Activated T-helper 9 cell treated with anti-CD3 and anti-CD28 coated beads, Interleukin-2, amount 50 U/mL, for 16 hours (primary cell): ENCODE measurements around the gene PTPRD.

Source experiments
- DNase-seq: peaks from one replicate; pipeline ENCODE4 v3.0.0-alpha.2; 2020; ENCODE audit warnings: low read depth

PTPRD gene

DNA sequence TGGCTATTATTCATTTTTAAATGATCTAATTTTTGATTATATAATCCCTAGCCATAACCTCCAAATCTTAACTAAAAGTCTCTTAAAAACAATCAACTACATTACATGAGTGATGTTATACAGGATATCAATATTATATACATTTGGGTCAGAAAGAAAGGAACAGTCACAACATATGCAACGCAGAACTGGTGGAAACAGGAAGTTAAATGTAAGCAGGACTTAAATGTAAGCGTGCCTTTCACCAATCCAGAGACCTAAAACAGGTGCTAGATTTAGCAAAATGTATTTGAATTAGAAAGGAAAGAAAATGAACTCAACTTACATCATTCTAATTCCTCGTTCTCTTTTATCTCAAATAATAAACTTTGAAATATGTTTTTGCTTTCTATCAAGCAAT, 738.5 kb downstream of the PTPRD start:
- no peak for DNase-seq

DNA sequence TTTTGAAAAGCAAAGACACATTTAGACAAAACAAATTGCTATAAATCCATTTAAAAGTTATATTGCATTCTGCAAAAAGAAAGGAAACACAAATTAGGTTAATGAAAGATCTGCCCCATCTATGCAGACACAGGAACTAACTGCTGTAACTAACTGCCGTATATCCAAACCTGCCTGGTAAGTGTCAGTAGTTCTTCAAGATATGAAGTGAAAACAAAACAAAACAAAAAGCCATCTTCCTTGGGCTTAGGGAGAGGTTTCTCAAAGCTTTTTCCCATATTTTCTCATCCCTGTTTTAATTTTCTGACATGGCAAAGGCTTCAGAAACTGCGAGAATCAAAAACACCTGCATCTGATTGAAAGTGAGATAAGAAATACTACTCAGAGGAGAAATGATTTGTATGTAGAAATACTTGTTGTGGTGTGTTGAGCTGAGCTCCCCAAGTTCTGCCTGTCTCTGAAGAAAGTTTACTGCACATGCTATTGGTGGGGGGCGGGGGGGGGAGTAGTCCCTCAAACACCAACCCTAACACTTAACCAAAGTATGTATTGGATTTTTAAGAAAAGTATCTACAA, 750.5 kb downstream of the PTPRD start:
- DNase-seq: no peak

DNA sequence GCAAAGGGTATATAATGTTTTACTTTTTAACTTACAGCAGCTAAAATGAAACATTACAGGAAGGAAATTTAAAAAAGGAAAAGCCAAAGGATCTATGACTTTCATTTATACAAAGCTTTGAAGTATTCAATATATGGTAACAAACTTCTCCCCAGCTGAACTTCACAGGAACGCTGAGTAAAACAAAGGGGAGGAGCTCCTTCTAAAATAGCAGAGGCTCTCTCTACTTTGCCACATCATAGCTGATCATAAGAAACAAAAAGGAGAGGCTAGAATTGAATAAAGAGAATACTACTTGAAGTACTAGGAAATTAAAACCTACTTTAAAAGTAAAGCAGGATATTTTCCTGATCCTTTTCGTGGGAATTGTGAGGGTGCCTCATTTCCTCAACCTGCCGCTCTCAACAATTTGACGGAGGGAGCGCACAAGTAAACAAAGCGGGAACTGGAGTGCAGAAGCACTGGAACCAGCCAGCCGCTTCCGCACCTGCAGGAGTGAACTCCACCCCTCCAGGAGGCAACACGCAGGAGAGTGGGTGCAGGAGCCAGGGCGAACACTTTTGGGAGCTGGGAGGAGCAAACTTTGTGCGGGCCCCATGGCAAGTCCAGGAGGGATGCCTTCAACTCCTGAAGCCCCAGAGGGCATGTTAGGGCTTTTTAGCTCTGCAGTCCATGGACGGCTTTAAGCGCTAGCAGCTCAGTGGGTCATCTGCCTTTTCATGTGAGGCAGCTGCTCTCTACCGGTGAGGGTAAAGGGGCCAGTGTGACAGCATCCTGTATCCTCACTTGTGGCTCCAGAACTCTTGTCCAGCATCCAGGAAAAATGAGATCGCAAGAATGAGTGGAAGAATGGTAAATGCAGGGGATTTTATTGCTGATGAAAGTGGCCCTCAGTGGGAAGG, 757.4 kb downstream of the PTPRD start:
- DNase-seq: no peak

DNA sequence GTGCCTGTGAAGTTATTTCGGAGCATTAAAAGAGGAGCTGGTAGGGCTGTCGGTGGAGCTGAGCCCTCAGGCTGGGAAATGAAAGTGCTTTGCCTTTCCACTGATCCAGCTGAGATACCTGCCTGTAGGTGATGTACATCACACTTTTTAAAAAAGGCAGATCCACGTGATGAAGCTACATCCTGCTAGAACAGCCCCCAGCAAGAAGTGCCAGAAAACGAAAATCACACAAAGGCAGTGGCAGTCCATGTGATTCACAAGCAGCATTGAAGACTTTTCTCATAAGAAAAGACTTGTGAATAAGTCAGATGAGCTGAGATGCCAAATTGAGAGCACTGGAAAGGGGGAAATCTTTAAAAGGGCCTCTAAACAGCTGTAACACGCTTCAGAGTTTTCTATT, 765.1 kb downstream of the PTPRD start:
- no peak for DNase-seq

DNA sequence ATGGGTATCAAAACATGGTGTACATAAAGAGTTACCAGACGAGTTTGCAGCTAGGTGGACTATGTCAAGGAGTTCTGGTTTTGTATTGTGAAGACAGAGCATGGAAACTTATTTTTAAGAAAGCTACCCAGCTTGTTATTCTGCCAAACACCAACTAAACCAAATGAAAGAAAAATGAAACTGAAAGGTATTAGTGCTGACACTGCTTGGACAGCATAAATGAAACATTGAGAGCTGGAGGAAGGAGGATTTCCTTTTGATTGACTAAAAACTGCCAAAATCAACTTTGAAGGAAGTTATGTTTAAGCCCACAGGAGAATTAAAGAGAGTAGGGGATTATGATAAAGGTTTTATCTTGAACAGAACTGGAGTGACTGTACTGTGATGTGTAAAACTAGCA, 766.2 kb downstream of the PTPRD start:
- DNase-seq: no peak

DNA sequence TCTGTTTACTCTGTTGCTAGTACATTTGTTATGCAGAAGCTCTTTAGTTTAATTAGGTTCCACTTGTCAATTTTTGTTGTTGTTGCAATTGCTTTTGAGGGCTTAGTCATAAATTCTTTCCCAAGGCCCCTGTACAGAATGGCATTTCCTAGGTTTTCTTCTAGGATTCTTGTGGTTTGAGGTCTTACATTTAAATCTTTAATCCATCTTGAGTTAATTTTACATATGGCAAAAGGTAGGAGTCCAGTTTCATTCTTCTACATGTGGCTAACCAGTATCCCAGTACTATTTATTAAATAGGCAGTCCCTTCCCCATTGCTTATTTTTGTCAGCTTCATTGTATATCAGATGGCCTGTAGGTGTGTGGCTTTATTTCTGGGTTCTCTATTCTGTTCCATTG, 792.4 kb downstream of the PTPRD start:
- DNase-seq: no peak

DNA sequence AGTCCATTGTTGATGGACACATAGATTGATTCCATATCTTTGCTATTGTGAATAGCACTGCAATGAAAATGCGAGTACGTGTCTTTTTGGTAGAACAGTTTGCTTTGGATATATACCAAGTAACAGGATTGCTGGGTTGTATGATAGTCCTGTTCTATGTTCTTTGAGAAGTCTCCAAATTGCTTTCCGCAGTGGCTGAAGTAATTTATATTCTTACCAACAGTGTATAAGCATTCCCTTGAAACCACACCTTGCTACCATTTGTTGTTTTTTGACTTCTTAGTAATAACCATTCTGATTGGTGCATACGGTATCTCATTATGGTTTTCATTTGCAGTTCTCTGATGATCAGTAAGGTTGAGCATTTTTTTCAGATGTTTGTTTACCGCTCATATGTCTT, 792.9 kb downstream of the PTPRD start:
- DNase-seq: no peak

DNA sequence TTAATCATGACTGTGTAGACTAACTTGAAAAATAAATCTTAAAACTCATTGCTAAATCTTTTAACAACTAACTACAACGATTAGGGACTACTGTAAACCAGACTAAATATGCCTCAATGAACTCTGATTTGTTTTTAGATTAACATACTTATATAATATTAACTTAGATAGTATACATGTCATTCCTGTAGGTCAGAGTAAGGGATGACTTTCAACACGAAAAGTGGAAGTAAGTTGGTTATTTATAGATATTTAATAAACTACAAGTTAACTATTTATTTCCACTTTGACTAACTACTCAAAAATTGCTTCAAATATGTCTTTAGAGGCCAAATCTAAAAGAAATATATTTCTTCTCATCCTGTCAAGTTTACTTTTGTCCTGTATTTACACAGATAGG, 795.6 kb downstream of the PTPRD start:
- no peak for DNase-seq

DNA sequence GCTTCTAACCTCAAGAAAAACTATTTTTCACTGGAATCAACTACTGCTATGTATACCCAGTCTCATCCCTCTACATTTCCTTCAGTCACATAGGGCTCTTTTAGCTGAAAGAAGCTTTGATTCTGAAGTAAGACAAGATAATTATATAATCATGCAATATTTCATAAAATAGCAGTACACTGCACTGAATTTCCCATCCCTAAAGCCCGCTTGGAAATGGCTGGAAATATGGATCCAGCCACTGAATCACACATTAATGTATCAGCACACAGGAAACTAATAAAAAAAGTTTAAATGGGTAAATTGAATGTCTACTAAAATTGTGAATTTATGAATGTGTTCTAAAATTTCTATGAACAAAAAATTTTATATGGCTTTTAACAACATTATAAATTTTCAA, 808.7 kb downstream of the PTPRD start:
- DNase-seq: no peak

DNA sequence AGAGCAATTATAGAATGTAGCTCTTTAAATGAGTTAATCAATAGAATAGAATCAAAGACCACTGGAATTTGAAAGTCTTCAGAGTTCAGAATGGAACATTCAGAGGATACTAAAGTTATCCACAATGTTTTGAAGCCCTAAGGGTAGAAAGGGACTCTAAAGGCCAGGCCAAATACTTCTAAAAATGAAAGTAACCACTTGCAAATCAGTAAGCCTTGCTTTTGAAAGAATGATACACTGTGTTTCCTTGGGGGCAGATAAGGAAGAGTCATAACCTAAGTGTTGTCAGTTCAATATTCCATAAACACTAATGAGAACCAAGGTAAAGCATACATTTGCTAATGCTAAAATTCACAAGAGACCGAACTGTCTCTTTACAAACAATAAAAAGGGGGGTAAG, 813.5 kb downstream of the PTPRD start:
- DNase-seq: no peak

DNA sequence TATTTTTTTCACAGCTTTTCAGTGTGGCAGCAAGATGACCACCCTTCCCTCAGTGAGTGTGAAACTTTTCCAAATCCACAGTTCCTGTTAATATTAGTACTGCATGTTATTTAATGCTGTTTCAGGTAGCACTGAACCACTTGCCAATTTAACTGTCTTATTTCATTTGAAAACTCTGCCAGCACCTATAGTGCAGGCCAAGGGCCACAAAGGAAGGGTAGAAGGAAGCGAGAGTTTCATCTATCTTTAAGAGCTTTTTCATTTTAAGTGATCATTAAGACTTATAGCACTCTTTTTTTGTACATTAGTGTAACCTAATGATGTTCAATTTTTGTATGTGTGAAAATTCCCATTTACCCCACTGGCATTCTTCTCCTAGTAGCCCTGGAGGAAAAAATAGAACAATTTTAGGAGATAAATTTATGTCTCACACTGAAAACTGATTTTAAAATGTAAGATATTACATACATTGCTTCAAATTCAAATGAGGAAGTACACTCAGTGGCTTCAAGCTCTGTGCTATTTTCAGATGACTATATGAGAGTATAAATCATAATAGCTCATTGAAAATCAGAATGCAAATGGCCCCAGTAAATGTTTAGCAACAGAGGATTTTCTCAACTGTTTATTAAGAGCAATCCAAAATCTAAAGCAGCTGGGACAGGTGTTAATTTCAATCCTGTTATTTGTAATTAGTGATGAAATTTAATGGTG, 820.5 kb downstream of the PTPRD start:
- no peak for DNase-seq

DNA sequence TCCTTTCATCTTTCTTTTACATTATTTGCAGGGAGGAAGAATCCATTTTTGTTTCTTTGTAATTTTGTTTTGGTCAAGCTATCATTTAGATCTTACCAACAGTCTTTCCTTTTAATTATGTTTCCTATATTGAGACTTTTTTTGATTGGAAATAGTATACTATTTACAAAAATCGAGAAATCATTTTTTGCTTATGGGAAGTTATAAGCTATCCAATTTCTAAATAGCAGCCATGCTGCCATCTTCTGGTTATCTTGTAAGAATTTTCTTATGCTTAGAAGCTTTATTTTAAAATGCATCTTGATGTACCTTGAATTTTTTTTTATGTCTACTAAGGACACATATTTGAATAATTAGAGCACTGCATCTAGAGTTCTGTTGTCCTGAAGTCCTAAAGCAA, 821.2 kb downstream of the PTPRD start:
- DNase-seq: no peak

DNA sequence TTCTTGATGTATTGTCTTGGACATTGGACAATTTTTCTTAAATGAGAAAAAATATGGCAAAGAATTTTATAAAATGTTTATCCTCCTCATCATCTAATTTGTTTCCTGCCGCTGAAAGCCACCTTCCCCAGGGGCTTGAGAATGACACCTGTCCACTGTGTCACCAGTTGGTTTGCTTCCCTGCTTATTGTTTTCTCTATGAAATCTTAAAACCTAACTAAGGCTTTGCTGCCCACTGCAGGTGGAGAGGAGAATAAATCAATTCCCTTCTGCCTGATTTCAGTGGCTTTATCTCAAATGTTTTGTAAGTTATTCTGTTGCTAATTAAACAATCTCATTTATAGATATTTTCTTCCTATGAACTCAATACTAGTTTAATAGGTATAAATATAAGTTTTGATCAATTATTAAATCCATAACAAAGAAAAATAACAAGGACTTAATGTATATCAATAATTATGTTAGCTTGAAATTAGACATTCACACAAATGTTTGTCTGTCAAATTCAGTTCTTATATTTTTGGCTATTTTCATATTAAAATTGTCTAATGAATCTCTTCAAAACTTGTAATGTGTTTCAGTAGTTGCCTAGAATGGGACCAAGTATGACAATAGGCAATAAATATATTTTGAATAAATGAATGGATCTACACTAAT, 822.5 kb downstream of the PTPRD start:
- DNase-seq: no peak

DNA sequence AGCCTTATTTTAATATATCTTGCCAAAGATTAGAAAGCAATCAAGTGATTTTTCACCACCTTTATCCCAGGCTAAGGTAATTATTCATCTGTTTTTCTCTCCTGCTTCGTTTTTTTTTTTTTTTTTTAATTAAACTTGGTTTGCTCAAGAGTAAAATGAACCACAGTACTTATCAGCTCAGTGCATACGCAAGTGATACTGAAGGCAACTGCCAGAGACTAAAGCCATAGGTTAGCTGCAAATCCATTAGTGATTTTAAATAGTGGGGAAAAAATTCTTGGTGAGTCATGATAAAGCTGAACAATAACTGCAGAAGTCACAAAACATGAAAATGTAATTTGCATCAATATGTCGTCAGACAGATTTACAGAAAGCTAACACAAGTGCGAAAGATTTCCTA, 829.1 kb downstream of the PTPRD start:
- DNase-seq: no peak

DNA sequence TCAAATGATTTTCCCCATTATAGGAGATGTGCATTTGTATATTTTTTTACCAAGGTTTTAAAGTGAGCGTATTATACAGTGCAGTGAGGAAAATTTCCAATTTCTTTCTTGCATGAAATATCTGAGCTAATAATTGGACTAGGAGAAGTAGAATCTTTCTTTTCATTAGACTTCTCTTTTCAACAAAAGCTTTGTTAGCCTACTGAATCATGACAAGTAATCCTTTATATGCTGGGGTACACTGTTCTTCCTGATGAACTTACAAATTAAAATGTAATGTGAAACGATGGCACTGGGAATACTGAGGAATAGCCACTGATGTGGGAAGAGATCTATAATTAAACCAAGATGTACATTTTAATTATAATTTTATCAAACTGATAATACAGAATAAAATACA, 829.6 kb downstream of the PTPRD start:
- DNase-seq: no peak

DNA sequence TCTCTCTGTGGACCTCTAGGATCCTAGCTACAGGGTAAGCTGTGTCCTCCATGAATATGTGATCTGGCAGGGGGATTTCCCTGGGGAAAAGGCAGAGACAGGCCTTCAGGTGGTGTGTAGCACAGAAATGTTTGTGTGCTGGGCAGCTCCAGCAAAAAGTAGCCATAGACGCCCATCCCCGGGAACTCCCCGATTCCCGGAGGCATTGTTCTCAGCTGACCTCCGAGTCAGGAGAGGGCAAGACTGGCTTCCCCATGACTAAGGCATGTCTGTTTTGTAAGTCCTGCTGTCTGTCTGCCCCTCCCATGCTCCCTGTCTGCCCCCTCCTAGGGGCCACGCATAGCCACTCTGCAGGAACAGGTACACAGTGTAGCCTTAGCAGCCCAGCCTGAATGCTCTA, 834.5 kb downstream of the PTPRD start:
- no peak for DNase-seq

DNA sequence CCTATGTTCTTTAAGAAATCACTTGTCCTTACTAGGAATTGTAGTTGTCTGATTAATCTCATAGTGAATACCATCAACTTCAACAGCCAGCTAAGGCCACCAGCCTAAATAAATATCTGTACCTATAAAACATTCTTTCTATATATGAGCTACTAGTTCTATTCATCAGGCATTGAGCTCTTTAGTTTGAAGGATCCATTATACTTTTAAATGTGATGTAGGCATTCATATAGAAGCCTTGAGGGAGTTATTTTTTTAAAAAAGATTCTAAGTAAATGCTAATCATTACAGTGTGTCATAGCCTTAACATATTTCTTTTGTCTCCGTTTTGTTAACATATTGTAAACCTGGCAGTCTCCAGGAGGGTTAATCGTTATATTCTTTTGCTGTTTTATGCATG, 838.3 kb downstream of the PTPRD start:
- no peak for DNase-seq

DNA sequence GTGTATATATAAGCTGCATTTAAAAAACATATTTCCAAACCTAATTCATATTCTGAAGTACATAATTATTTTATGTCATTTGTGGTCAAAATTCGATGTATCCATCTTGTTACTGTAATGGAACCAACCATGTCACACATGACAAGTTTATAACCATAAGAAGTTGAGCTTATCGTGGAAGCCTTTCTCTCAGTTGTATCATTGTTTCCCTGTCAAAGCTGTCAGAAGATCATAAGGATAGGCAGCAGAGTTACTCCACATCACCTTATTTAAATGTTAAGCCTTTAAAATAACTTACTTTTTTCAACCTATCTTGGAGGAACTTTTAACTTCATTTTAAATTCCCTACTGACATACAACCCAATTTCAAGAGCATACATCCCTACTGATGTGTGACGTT, 841.5 kb downstream of the PTPRD start:
- no peak for DNase-seq

DNA sequence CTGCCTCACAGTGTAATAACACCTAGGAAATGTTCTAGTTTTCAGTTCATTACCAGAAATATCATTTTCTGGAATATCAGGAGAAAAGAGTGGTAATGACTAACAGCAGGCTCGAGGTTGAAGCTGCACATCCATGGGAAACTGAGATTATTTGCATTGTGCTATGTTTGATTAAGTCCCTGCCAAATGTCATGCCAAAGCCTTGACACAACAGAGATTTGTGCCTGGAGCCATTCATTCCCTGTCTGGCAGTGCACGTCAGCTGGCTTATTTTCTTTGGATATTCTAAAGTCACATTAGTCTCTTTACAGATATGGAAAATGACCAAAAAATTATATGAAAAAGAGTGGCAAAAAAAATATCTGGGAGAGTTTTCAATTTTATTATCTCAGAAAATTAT, 848.0 kb downstream of the PTPRD start:
- no peak for DNase-seq

DNA sequence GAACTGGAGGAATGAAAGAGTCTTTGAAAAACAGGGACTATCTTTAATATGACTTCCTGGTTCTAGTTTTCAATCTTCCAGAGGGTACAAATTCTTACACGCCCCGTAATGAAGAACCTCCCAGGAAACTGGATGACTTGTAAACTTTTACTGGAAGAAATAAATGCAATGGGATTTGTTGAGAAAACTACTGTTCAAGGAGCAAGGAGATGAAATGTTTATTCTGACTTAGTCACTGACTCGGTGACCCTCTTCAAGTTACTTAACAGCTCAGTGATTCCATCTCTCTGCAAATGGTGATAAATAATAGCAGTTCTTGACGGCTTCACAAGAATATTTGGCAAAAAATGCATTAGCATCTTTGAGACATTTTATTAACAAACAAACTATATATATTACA, 858.6 kb downstream of the PTPRD start:
- DNase-seq: no peak

DNA sequence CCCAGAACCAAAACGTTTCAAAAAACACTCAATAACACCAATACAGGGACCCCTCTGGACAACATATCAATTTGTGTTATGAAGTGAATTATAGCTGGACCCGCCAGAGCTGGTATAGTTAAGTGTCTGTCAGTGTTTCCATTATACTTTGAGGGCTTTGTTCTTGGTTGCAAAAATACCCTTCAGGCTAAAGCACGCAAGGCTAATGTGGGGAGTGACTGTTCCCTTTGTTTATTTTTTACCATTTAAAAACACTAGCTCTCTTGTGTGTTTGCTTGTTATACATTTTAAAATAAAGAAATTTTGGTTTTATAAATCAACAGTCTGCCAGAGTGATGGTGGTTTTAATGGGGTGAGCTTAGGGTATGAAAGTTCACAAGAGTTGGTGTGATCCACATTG, 859.5 kb downstream of the PTPRD start:
- no peak for DNase-seq

DNA sequence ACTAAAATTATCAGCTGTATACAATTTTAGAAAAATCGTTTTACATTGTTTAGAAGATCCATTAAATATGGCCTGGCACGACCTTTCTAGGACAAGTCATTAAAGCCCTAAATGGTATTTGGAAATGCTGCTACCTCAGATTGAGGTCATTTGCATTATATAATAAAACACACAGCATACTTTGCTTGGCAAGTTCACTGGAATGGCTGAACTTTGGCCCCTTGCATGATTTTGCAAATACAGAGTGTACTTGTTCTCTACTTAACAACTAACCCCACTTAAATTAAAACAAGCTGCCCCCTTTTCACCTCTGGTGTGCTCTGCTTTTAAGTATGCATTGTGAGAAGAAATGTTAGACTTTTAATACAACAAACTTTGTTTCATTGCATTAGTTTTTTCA, 860.1 kb downstream of the PTPRD start:
- no peak for DNase-seq

DNA sequence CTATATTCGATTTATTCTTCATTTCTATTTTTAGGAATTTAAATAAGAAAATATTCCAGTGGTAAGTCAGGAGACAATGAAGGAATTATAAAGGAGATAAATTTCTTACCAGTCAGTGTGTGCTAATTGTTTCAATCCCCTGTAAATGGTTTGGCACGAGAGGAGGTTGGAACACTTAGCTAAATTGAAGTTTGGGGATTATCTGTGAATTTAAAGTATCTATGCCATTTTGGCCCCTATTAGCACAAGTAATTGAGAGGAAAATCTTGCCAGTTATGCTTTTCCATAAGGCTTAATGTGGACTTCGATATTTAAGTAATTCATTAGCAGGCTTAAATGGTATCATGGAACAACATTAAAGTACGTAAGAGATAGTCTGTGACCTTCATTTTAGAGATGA, 860.8 kb downstream of the PTPRD start:
- DNase-seq: no peak
